HG02981 (cell line): ENCODE results near the gene DCP2.

Experiments
- ATAC-seq: cut with Tn5 transposase; IDR thresholded peaks from one replicate; pipeline ENCODE4 v1.9.1; 2021; ENCODE audit warnings: mild to moderate bottlenecking, moderate library complexity; ENCODE audit not compliant: unreplicated experiment

Gene DCP2

DNA sequence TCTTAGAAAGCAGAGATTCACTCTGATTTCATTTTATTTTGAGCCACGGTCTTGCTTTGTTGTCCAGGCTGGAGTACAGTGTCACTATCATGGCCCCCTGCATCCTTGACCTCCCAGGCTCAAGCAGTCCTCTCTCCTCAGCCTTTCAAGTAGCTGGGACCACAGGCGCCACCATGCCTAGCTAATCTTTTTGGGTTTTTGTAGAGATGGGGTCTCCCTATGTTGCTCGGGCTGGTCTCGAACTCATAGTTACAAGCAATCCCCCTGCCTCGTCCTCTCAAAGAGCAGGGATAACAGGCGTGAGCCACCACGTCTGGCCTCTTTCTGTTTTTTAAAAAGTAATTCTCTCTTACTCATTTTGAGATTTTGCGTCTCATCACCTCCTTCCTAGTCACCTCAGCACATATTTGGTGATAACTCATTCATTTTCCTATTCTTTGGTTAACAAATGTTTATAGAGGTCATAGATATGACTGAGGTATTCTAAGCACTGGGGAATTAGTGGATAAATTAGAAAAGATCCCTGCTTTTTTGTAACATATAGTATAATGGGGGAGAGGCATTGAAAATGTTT is 10.8 kb upstream of the DCP2 start:
- ATAC-seq, result no peak

DNA sequence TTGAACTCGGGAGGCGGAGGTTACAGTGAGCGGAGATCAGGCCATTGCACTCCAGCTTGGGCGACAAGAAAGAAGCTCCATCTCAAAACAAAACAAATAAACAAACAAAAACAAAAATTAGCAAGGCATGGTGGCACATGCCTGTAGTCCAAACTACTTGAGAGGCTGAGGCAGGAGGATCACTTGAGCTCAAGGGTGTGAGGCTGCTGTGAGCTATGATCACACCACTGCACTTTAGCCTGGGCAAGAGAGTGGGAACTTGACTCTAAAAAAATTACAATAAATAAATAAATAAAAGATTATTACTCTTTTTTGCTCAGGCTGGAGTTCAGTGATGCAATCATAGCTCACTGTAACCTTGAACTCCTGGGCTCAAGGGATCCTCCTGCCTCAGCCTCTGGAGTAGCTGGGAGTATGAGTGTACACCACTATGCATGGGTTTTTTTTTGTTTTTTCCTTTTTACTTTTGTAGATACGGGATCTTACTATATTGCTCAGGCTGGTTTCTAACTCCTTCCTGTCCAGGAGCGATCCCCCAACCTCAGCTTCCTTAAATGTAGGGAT is 9.0 kb upstream of the DCP2 start:
- ATAC-seq, result no peak

DNA sequence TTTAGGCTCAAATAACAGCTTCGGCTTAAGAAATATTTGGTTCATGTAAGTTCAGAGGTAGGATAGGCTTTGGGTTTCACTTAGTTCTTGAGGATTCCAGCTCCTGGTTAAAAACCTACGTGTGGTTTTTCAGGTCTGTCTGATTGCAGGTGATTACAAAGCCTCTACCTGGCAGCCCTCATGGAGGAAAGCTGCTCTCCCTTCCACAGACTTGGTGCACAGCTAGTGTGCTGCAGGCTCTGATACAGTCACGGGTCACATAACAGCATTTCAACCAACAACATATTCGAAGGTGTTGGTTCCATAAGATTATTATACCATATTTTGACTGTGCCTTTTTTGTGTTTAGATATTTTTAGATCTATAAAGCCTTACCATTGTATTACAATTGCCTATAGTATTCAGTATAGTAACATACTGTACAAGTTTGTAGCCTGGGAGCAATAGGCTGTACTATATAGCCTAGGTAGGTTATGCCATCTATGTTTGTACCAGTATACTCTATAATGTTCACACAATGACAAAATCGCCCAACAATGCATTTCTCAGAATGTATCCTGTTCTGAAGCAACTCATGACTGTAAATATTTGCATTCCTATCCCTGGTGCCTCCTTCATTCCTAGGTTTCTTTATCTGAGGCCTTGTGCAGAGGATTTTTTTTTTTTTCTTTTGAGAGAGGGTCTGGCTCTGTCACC is 8.0 kb upstream of the DCP2 start:
- ATAC-seq, result no peak

DNA sequence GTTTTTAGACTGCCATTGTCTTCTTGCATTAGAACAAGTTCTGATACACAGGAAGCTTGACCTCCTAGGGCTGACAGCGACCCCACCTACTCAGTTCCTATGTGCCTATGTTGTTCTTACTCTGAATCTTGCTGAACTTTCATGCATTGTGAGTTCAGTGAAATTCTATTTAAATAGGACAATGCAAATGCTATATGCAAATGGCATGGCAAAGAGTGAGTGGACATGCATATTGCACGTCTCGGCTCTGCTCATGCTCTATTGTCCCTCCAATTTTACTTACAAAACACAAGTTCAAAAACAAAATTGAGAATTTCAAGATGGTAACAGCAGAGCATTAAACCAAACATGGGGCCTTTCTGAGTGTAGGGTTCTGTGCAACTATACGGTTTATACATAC is 5.3 kb upstream of the DCP2 start:
- ATAC-seq, result no peak

DNA sequence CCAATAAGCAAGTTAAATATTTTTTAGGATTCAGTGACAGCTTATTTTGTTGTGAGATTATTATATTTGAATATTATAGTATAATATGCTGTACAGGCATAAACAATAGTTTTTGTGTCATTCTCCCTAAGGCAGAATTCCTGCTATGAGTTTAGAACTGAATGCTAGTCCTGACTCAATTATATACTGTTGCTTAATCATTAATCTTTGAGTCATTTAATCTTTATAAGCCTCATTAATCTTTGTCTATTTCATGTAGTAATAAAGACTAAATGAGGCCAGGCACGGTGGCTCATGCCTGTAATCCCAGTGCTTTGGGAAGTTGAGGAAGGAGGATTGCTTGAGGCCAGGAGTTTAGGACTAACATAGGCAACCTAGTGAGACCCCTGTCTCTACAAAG is 3.6 kb upstream of the DCP2 start:
- no peak for ATAC-seq

DNA sequence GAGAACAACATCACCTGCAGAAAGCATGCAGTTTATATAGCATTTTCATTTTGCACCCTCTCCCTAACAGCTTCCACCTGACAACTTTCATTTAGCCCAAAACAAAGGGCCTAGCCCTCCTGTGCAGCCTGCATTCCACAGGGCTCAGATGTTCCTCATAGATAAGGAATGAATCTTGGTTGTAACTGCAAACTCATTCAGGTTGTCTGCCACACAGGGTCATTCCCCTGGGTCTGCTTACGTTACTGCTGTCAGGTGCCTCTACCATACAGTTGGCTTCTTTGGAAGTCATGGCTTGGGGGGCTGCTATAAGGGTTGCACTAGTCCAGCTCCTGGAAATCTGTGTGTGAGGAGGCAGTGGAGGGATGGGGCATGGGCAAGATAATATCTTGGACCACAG is 2.7 kb upstream of the DCP2 start:
- ATAC-seq, result no peak

DNA sequence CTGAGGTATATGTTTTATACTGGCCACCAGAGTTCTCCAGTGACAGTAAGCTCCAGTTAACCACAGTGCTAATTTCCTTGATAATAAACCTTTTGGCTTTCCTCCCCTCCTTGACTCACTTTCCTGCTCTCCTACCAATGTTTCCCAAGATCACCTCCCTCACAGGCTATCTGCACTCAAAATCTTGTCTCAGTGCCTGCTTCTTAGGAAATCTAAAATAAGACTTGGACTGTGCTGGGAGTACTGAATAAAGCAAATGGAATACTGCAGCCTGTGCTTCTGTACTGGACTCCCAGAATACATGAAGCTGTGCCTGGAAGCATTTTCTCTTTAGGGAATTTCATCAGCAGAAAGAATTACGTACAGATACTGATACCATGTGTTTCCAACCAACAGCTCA is 1.7 kb upstream of the DCP2 start:
- ATAC-seq, result no peak

DNA sequence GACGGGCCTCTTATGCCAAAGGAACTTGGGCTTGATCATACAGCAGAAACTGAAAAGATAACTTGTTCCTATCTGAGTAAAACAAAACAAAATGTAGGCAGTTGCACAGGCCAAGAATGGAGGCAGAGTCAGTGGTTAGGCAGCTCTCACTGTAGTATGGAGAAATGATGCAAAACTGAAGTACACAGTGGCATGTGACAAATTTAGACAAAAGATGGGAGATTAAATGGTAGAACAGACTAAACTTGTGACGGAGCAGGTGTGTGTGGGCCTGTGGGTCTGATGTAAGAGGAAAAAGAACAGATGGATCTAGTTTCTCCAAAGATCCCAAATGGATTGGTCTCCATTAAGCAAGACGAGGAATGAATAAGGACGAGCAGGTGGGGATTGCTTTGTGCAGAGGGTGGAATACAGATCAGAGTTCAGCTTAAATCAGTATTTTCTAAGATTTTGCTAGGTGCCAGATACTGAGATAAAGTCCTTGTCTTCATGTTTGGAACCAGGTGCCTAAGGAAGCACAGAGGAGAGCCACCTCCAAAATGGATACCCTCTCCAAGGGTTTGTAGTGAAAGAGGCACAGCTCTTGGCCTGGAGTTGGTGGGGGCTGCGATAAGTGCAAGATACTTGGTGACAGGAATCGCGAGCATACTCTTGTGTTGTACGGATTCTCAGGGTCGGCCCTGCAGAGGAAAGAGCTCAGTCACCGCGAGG is 722 bp upstream of the DCP2 start:
- ATAC-seq, result peak; percentile 17

DNA sequence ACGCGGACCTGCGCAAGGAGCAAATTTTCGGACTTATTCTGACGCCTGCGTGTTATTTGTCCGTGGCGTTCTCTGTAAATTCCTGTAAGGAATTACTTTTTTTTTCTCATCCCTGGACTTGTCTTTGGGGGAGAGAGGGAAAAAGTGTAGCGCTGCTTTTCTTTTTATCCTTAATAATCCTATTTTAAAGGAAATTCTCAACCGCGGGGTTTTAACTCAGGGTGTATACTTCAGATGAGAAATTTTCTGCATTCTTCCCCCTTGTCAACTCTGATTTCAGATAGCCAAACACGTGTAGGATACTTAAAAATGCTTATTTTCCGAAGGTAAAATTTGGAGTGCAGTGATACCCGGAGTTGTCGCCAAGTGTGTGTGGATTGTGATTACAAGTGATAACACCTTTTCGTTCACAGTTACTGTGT is 853 bp downstream of the DCP2 start:
- no peak for ATAC-seq

DNA sequence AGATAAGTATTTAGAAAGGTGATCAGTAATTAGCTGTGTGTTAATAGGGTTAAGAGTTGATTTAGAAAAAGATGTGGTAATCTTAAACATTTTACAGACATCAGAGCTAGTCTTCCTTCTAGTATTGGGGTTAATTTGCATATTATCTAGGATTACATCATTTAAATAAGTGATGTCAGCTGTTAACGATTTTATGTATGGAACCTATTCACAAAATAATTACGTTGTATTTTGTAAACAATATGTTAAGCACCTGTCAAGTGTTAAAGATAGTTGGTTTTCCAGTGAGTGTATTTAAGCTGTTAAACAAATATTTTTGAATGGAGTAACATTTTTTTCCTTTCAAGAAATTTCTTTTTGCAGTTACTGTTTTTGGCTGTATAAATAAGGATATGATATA is 2.2 kb downstream of the DCP2 start:
- ATAC-seq, result no peak

DNA sequence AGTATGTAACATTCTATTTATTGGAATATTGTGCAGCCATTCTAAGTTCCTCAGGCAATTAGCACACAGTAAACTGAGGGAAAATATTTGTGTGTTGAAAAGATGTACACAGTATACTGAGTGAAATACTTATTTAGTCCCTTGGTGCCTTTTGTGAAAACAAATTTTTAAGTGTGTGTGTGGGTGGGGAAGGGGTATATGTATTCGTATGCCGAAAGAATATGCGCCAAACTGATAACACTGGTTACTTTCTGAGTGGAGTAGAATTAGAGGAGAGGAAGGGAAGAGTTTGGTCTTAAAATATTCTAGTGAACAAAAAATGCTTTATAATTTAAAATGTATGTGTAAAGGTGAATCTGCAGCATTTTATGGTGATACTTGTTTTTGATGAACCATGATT is 3.1 kb downstream of the DCP2 start:
- ATAC-seq, result no peak

DNA sequence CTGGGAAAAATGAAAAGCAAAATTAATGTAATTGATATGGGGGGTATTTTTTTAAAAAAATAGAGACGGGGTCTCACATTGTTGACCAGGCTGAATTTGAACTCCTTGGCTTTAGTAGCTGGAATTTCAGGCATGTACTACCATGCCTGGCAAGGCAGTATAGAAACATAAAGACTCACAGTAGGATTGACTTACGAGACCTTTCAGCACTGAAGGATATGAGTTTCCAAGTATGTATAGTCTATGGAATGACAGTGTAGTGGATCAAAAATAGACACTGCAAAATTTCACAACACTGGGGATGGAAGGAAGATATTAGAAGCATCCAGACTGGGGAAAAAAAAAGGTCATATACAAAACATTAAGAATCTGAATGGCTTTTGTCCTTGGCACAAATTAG is 6.8 kb downstream of the DCP2 start:
- ATAC-seq, result no peak

DNA sequence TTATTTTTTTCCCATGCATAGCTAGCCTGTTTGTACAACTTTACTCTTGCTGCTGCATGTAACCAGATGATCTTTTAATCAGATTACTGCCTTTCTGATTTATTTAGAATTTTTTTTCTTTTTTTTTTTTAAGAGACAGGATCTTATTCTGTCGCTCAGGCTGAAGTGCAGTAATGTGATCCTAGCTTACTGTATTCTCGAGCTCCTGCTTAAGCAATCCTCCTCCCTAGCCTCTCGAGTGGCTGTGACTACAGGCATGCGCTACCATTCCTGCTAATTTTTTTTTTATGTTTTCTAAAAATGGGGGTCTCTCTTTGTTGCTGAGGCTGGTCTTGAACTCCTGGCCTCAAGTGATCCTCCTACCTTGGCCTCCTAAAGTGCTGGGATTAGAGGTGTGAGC is 9.6 kb downstream of the DCP2 start:
- no peak for ATAC-seq

DNA sequence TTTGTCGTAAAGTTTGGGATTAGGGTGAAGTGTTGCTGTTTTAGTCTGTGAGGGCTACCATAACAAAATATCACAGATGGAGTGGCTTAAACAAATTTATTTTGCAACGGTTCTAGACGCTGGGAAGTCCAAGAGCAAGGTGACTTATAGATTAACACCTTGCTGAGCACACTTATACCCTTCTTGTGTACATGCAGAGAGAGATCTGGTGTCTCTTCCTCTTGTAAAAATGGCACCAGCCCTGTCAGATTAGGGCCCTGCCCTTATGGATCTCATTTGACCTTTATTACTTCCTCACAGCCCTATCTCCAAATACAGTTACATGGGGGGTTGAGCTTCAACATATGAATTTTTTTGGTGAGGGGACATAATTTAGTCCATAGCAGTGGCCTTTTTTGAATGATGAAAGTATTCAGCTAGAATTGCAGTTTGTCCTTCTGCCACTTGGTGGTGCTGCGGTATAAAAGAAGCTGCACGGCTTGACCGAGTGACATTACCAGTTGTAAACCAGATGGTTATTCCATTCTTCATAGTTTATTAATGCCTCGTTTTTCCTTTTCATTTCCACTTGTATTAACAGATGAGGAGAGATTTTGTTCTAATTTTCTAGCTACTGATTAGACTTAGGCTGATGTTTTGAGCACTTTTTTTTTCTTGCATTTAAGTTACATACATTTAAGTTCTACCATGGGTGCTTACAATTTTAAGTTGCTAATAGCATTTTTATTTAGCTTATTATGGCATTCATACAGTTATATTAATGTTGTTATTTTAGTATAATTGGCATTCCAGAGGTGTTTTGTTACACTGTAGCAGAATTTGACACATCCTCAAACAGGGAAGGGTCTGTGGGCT is 19.4 kb downstream of the DCP2 start:
- peak; percentile 91 for ATAC-seq

DNA sequence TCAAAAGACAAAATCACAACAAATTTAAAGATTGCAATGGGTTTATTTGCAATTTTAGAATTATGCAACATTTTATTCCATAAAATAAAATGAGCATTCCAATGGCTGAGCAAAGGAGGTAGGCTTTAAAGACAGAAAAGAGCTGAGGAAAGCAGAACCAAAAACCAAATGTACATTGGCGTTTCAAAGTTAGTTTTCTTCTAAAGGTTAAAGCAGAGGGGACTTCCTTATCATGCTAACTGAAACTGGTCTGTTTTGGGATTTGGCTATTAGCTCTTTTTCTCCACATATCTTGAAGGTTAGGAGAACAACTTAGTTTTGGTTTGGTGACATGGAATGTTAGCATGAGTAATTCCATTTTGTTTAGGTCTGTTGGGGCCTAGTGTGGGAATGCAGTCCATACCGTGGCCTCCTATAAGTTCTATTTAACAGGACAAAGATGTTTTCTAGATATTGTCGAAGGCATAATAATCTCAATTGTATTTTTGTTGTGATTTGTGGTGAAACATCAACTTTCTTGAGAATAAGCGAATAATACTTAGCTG is 20.3 kb downstream of the DCP2 start:
- ATAC-seq, result no peak

DNA sequence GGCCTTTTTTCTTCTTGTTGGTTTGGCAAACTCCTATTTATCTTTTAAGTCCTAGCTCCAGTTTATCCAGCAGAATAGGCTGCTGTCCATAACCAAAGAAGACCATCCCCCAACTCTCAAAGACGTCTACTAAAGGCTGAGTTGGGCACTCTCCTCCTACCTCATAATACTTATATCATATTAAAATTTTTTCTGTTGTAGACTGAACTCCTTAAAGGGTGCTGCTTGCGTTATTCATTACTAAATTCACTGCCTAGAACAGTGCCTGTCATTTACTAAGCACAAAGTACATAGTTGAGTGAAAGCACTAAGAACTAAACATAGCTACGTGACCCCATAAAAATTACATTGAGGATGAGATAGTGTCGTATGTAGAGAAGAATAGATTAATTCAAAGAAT is 21.7 kb downstream of the DCP2 start:
- no peak for ATAC-seq

DNA sequence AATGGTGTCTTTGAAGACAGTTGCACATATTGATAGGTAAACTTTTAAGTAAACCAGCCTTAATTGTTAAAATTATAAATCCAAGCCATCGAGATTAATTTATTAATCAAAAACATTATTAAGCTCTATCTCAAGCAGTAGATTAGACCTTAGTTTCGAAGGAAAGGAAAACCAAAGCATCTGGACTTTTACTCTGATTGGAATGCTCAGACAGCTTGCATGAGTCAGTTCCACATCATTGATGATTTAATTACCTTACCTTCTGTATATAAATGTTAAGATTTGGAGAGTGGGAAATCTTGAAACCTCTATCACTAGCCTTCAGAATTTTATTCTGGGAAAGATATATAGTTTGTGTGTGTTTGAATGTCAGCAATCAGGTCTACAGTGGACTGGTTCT is 23.9 kb downstream of the DCP2 start:
- no peak for ATAC-seq

DNA sequence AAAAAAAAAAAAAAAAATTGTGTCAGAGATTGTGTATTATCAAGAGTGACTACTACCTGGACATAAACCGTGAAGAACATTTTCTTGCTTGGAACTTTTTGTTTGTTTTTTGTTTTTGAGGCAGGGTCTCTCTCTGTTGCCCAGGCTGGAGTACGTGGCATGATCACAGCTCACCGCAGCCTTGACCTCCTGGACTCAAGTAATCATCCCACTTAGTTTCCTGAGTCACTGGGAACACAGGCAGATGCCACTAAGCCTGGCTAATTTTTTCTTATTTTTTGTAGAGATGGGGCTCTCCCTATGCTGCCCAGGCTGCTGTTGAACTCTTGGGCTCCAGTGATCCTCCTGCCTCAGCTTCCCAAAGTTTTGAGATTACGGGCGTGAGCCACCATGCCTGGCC is 25.8 kb downstream of the DCP2 start:
- no peak for ATAC-seq

DNA sequence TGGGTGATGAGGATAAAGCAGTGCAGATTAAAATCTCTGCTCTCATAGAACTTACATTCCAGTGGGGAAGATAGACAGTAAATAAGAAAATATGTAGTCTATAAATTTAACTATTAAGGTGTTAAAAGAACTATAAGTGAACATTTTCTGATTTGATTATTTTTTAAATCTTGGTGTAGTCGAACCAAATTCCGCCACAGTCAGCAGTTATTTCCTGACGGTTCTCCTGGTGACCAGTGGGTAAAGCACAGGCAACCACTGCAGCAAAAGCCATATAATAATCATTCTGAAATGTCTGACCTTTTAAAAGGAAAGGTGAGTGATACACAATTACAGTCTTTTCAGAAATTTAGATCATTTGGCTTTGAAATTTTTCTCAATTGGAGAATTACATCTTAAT is 27.2 kb downstream of the DCP2 start:
- ATAC-seq, result no peak

DNA sequence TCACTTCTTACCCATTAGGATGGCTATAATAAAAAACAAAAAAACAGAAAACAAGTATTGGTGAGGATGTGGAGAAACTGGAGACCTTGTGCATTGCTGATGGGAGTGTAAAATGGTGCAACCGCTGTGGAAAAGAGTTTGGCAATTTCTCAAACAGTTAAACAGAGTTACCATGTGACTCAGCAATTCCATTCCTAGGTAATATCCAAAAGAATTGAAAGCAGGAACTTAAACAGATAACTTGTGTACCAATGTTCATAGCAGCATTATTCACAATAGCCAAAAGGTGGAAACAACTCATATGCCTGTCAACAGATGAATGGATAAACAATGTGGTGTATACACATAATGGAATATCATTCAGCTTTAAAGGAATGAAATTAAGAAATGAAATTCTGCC is 28.9 kb downstream of the DCP2 start:
- no peak for ATAC-seq
